ENCODE results near the gene ZSCAN22.

The ZSCAN22 gene

GRCh38 chr19:58346961-58347929 is 20.5 kb downstream of the ZSCAN22 start:
- peak overlapping the region; percentile 47; the same call in 1 of the 2 replicates for H3K27ac ChIP-seq
- no peak for TF ChIP-seq CTCF (conservative IDR thresholded peaks at IDR 0.05)

- peak overlapping the region; percentile 47; the same call in 1 of the 2 replicates for H3K27ac ChIP-seq
Observed at GRCh38 chr19:58348080-58348479, 21.3 kb downstream of the ZSCAN22 start.

- TF ChIP-seq CTCF (conservative IDR thresholded peaks at IDR 0.05): no peak
- no peak overlapping the region for H3K27ac ChIP-seq
Observed at GRCh38 chr19:58349590-58349989, 22.8 kb downstream of the ZSCAN22 start.

GRCh38 chr19:58350001-58350861 is 23.4 kb downstream of the ZSCAN22 start:
- H3K27ac ChIP-seq: no peak overlapping the region
- TF ChIP-seq CTCF (conservative IDR thresholded peaks at IDR 0.05): peak; percentile 17

GRCh38 chr19:58350871-58351557 is 24.2 kb downstream of the ZSCAN22 start:
- no peak for TF ChIP-seq CTCF (conservative IDR thresholded peaks at IDR 0.05)
- H3K27ac ChIP-seq: no peak overlapping the region

- TF ChIP-seq CTCF (conservative IDR thresholded peaks at IDR 0.05): no peak
Observed at GRCh38 chr19:58351558-58351878, 24.7 kb downstream of the ZSCAN22 start.

GRCh38 chr19:58351990-58352755 is 25.4 kb downstream of the ZSCAN22 start:
- no peak overlapping the region for H3K27ac ChIP-seq
- no peak for TF ChIP-seq CTCF (conservative IDR thresholded peaks at IDR 0.05)

More at GRCh38 chr19:58351558-58351878, 24.7 kb downstream of the ZSCAN22 start:
- H3K27ac ChIP-seq: no peak overlapping the region

Measured in VCaP (cell line).